ENCODE data around the gene RPS2.

Gene RPS2

DNA sequence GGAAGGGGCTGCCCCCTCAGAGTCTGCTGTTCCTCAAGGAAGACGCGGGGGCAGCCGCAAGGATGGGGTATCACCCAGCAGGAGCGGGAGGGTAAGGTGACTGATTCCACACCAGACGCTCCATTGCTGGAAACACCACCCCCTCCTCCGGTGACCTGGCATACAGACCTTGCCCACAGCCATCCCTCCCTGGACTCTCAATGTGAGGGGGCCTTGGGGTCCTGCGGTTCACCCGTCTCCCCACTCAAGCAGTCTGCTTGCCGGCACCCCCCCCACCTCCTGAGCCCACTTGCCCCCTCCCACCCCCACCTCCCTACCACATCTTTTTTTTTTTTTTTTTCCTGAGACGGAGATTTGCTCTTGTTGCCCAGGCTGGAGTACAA is 34.3 kb downstream of the RPS2 start:
- no peak for DNase-seq (ENCODE audit: low spot score)
- no peak overlapping the region for H3K4me3 ChIP-seq (ENCODE audit: severe bottlenecking)
- no peaks in the 10 kb centered on the region for H3K9me3 ChIP-seq (ENCODE audit: severe bottlenecking)
- TF ChIP-seq CTCF (IDR thresholded peaks at IDR 0.05; ENCODE audit: poor library complexity, severe bottlenecking) = no peak
- H3K36me3 ChIP-seq (ENCODE audit: low read depth) = no peaks in the 10 kb centered on the region
- ATAC-seq (ENCODE audit: low read depth) = no peak
- H3K27me3 ChIP-seq (ENCODE audit: insufficient read depth, poor library complexity, severe bottlenecking) = no peaks in the 10 kb centered on the region
- H3K27ac ChIP-seq (ENCODE audit: poor library complexity, severe bottlenecking) = no peak overlapping the region
- H3K4me1 ChIP-seq (ENCODE audit: insufficient read depth, poor library complexity, severe bottlenecking) = no peaks in the 10 kb centered on the region

- Histone ChIP-seq H3K27me3 (ENCODE audit: insufficient read depth, poor library complexity, severe bottlenecking) (no peaks in the 10 kb centered on the region), H3K4me1 (ENCODE audit: insufficient read depth, poor library complexity, severe bottlenecking) (no peaks in the 10 kb centered on the region), H3K27ac (ENCODE audit: poor library complexity, severe bottlenecking) (no peak overlapping the region), H3K36me3 (ENCODE audit: low read depth) (no peaks in the 10 kb centered on the region), H3K9me3 (ENCODE audit: severe bottlenecking) (no peaks in the 10 kb centered on the region), H3K4me3 (ENCODE audit: severe bottlenecking) (peak overlapping the region; percentile 35)
- TF ChIP-seq CTCF (IDR thresholded peaks at IDR 0.05; ENCODE audit: poor library complexity, severe bottlenecking) = peak; percentile 98
- ATAC-seq (ENCODE audit: low read depth) = peak; percentile 81
- no peak for DNase-seq (ENCODE audit: low spot score)
Observed at GRCh38 chr16:1929578-1930337, 34.9 kb downstream of the RPS2 start.

- H3K4me3 ChIP-seq (ENCODE audit: severe bottlenecking) = peak overlapping the region; percentile 35
- no peaks in the 10 kb centered on the region for H3K9me3 ChIP-seq (ENCODE audit: severe bottlenecking)
- no peaks in the 10 kb centered on the region for H3K36me3 ChIP-seq (ENCODE audit: low read depth)
- no peaks in the 10 kb centered on the region for H3K27me3 ChIP-seq (ENCODE audit: insufficient read depth, poor library complexity, severe bottlenecking)
- DNase-seq (ENCODE audit: low spot score) (no peak), ATAC-seq (ENCODE audit: low read depth) (0 out of 3 replicates have a peak, but pooled peaks have one; percentile 17)
- H3K27ac ChIP-seq (ENCODE audit: poor library complexity, severe bottlenecking) = no peak overlapping the region
- no peaks in the 10 kb centered on the region for H3K4me1 ChIP-seq (ENCODE audit: insufficient read depth, poor library complexity, severe bottlenecking)
- TF ChIP-seq CTCF (IDR thresholded peaks at IDR 0.05; ENCODE audit: poor library complexity, severe bottlenecking) = no peak
Observed at GRCh38 chr16:1929105-1929504, 35.5 kb downstream of the RPS2 start.

DNA sequence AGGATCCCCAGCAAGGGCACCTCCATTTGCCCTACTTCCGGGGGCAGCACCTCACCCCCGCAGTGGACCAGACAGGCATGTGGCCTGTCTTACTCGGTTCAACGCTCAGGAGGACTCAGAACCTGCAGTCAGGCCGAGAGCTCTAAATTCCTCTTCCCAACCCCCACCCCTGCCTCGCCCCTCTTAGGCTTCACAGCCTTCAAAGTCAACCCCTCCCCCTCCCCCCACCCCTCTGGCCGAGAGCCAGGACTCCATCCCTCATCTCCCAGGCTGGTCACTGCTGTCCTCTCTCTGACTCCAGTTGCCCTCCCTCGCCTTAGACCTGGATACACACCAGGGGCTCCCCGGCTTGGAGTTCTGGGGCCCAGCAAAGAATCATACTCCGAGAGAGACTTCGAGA is 38.4 kb downstream of the RPS2 start:
- DNase-seq (ENCODE audit: low spot score) (no peak), ATAC-seq (ENCODE audit: low read depth) (no peak)
- Histone ChIP-seq H3K27me3 (ENCODE audit: insufficient read depth, poor library complexity, severe bottlenecking) (peaks cover 1% of the 10 kb centered on the region), H3K9me3 (ENCODE audit: severe bottlenecking) (no peaks in the 10 kb centered on the region), H3K27ac (ENCODE audit: poor library complexity, severe bottlenecking) (no peak overlapping the region), H3K4me1 (ENCODE audit: insufficient read depth, poor library complexity, severe bottlenecking) (peaks cover 7% of the 10 kb centered on the region), H3K4me3 (ENCODE audit: severe bottlenecking) (no peak overlapping the region), H3K36me3 (ENCODE audit: low read depth) (no peaks in the 10 kb centered on the region)
- TF ChIP-seq CTCF (IDR thresholded peaks at IDR 0.05; ENCODE audit: poor library complexity, severe bottlenecking) = no peak

DNA sequence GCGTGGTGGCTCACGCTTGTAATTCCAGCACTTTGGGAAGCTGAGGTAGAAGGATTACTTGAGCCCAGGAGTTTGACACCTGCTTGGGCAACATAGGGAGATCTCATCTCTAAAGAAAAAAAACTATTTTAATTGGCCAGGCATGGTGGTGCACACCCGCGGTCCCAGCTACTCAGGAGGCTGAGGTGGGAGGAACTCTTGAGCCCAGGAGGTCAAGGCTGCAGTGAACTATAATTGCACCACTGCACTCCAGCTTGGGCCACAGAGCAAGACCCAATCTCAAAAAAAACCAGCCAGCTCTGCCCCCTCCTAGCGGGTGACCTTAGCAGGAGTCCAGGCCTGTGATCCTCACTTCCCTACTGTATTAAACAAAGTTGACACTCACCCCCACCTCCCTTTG is 40.5 kb downstream of the RPS2 start:
- no peak overlapping the region for H3K4me3 ChIP-seq (ENCODE audit: severe bottlenecking)
- H3K9me3 ChIP-seq (ENCODE audit: severe bottlenecking) = no peaks in the 10 kb centered on the region
- ATAC-seq (ENCODE audit: low read depth) (no peak), DNase-seq (ENCODE audit: low spot score) (no peak)
- H3K27me3 ChIP-seq (ENCODE audit: insufficient read depth, poor library complexity, severe bottlenecking) = peaks cover 18% of the 10 kb centered on the region
- no peak for TF ChIP-seq CTCF (IDR thresholded peaks at IDR 0.05; ENCODE audit: poor library complexity, severe bottlenecking)
- H3K27ac ChIP-seq (ENCODE audit: poor library complexity, severe bottlenecking) = no peak overlapping the region
- H3K4me1 ChIP-seq (ENCODE audit: insufficient read depth, poor library complexity, severe bottlenecking) = peaks cover 7% of the 10 kb centered on the region
- no peaks in the 10 kb centered on the region for H3K36me3 ChIP-seq (ENCODE audit: low read depth)
